ENCODE results near the gene FOXN3. TPM values are rescaled to one million over a fixed set of nuclear protein-coding genes. Genes with fewer than 3 reads are reported as not detected.

Gene FOXN3
- total RNA-seq, 4 donors from 2014 or later, result 91.7 to 207 (median 125) TPM

GRCh38 chr14:89425931-89426330 is 8.9 kb upstream of the FOXN3 start:
- ATAC-seq (ENCODE audit: low FRiP score) (no peak), DNase-seq (ENCODE audit: low spot score) (no peak)
- TF ChIP-seq, protein P1, sequence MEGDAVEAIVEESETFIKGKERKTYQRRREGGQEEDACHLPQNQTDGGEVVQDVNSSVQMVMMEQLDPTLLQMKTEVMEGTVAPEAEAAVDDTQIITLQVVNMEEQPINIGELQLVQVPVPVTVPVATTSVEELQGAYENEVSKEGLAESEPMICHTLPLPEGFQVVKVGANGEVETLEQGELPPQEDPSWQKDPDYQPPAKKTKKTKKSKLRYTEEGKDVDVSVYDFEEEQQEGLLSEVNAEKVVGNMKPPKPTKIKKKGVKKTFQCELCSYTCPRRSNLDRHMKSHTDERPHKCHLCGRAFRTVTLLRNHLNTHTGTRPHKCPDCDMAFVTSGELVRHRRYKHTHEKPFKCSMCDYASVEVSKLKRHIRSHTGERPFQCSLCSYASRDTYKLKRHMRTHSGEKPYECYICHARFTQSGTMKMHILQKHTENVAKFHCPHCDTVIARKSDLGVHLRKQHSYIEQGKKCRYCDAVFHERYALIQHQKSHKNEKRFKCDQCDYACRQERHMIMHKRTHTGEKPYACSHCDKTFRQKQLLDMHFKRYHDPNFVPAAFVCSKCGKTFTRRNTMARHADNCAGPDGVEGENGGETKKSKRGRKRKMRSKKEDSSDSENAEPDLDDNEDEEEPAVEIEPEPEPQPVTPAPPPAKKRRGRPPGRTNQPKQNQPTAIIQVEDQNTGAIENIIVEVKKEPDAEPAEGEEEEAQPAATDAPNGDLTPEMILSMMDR (IDR thresholded peaks at IDR 0.05), result no peak

- DNase-seq (ENCODE audit: low spot score) (no peak), ATAC-seq (ENCODE audit: low FRiP score) (no peak)
- TF ChIP-seq, protein P1 (IDR thresholded peaks at IDR 0.05), result no peak
These were observed 7.2 kb upstream of the FOXN3 start for GRCh38 chr14:89424241-89424640.

DNA sequence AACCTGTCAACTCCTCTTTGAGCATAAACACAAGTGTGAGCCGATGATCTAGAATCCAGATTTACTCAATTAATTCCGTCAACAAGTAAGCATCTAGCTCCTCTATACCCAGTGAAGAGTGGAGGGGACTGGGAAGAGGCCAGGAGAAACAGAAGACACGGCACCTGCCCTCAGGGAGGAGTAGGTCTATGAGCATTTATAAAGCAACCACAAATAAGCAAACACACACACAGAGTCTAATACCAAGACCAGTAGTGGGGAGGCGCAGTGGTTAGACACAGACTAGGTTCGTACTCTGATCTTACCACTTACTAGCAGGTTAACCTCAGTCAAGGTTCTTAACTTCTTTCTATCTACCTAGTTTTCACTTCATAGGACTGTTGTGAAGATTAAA is 5.9 kb upstream of the FOXN3 start:
- DNase-seq (ENCODE audit: low spot score) (no peak), ATAC-seq (ENCODE audit: low FRiP score) (no peak)
- TF ChIP-seq, protein P1 (IDR thresholded peaks at IDR 0.05), result no peak

GRCh38 chr14:89422181-89422951 is 5.3 kb upstream of the FOXN3 start:
- ATAC-seq (ENCODE audit: low FRiP score), result no peak

GRCh38 chr14:89420502-89420901 is 3.5 kb upstream of the FOXN3 start:
- ATAC-seq (ENCODE audit: low FRiP score), result no peak
- no peak for DNase-seq (ENCODE audit: low spot score)
- TF ChIP-seq, protein P1 (IDR thresholded peaks at IDR 0.05), result no peak

More at GRCh38 chr14:89422181-89422951, 5.3 kb upstream of the FOXN3 start:
- no peak for DNase-seq (ENCODE audit: low spot score)
- TF ChIP-seq, protein P1 (IDR thresholded peaks at IDR 0.05), result no peak

- no peak for ATAC-seq (ENCODE audit: low FRiP score)
- TF ChIP-seq, protein P1 (IDR thresholded peaks at IDR 0.05), result no peak
- DNase-seq (ENCODE audit: low spot score), result no peak
These were observed 3.0 kb upstream of the FOXN3 start for GRCh38 chr14:89419973-89420482.

- TF ChIP-seq, protein P1 (IDR thresholded peaks at IDR 0.05), result no peak
These were observed 1.9 kb upstream of the FOXN3 start for GRCh38 chr14:89418976-89419375.

More at GRCh38 chr14:89418976-89419375, 1.9 kb upstream of the FOXN3 start:
- no peak for ATAC-seq (ENCODE audit: low FRiP score)
- no peak for DNase-seq (ENCODE audit: low spot score)

All from omental fat pad (tissue), 4 donors.